Endothelial cell (in vitro differentiated cells): ENCODE measurements around the gene STK32C. TPM values are rescaled to one million over a fixed set of nuclear protein-coding genes. Genes with fewer than 3 reads are reported as not detected.

Experiments
- DNase-seq: peaks from one replicate; pipeline ENCODE4 v3.0.0; 2021; ENCODE audit warnings: low spot score
- H3K27ac Mint-ChIP-seq: one replicate; pipeline ENCODE4 v1.8.0; 2021; ENCODE audit warnings: mixed read lengths, inconsistent platforms; ENCODE audit not compliant: unreplicated experiment
- H3K27me3 Mint-ChIP-seq: one replicate; pipeline ENCODE4 v1.8.0; 2021; ENCODE audit warnings: mild to moderate bottlenecking, moderate library complexity, mixed read lengths, inconsistent platforms; ENCODE audit not compliant: unreplicated experiment
- H3K36me3 Mint-ChIP-seq: one replicate; pipeline ENCODE4 v1.8.0; 2021; ENCODE audit warnings: mild to moderate bottlenecking, low read depth, mixed read lengths, inconsistent platforms; ENCODE audit not compliant: unreplicated experiment
- H3K4me1 Mint-ChIP-seq: one replicate; pipeline ENCODE4 v1.8.0; 2021; ENCODE audit warnings: mild to moderate bottlenecking, mixed read lengths, inconsistent platforms; ENCODE audit not compliant: unreplicated experiment
- H3K4me3 Mint-ChIP-seq: one replicate; pipeline ENCODE4 v1.8.0; 2021; ENCODE audit warnings: mild to moderate bottlenecking, mixed read lengths, inconsistent platforms; ENCODE audit not compliant: unreplicated experiment
- H3K9me3 Mint-ChIP-seq: one replicate; pipeline ENCODE4 v1.8.0; 2021; ENCODE audit warnings: mixed read lengths, inconsistent platforms; ENCODE audit not compliant: unreplicated experiment
- CTCF ChIP-seq: fragments of 200-600 bp; sonication (generic); IDR thresholded peaks from one replicate; pipeline ENCODE4 v1.5.0; 2021; ENCODE audit warnings: antibody characterized with exemption; ENCODE audit not compliant: unreplicated experiment
- total RNA-seq: library from RNA; stranded (reverse); fragmentation: NEBNext Ultra II Directional; extraction: Animal tissue kit (Norgen Biotek cat#: 25700); gene quantifications from one replicate; pipeline ENCODE4 v1.2.1, GENCODE V29; 2021; ENCODE audit not compliant: unreplicated experiment

Gene STK32C
- total RNA-seq, 1 donor from 2014 or later, result 12.6 TPM

- Mint-ChIP-seq H3K4me1 (peaks cover 4% of the 10 kb centered on the region), H3K4me3 (no peak overlapping the region), H3K9me3 (no peaks in the 10 kb centered on the region), H3K27me3 (peaks cover 13% of the 10 kb centered on the region), H3K36me3 (peaks cover 7% of the 10 kb centered on the region), H3K27ac (no peak overlapping the region)
- no peak for DNase-seq
- TF ChIP-seq CTCF, result no peak
Observed at GRCh38 chr10:132276706-132277105, 31.0 kb downstream of the STK32C start.

- H3K9me3 Mint-ChIP-seq, result no peaks in the 10 kb centered on the region
- no peak for TF ChIP-seq CTCF
- H3K4me3 Mint-ChIP-seq, result no peak overlapping the region
- H3K27me3 Mint-ChIP-seq, result peaks cover 13% of the 10 kb centered on the region
- DNase-seq, result no peak
- no peak overlapping the region for H3K27ac Mint-ChIP-seq
- H3K36me3 Mint-ChIP-seq, result peaks cover 7% of the 10 kb centered on the region
- peaks cover 4% of the 10 kb centered on the region for H3K4me1 Mint-ChIP-seq
Observed at GRCh38 chr10:132276179-132276675, 31.5 kb downstream of the STK32C start.

GRCh38 chr10:132275426-132276178, 32.1 kb downstream of the STK32C start:
- Mint-ChIP-seq H3K27ac (no peak overlapping the region), H3K9me3 (no peaks in the 10 kb centered on the region), H3K4me3 (no peak overlapping the region), H3K36me3 (peaks cover 3% of the 10 kb centered on the region), H3K27me3 (peaks cover 9% of the 10 kb centered on the region), H3K4me1 (no peaks in the 10 kb centered on the region)
- no peak for DNase-seq
- TF ChIP-seq CTCF, result no peak

- Mint-ChIP-seq H3K27me3 (peaks cover 9% of the 10 kb centered on the region), H3K36me3 (peaks cover 3% of the 10 kb centered on the region), H3K27ac (no peak overlapping the region), H3K4me3 (no peak overlapping the region), H3K4me1 (no peaks in the 10 kb centered on the region), H3K9me3 (no peaks in the 10 kb centered on the region)
- TF ChIP-seq CTCF, result no peak
- no peak for DNase-seq
Observed at GRCh38 chr10:132274986-132275385, 32.8 kb downstream of the STK32C start.

- Mint-ChIP-seq H3K4me3 (no peak overlapping the region), H3K9me3 (no peaks in the 10 kb centered on the region), H3K27ac (no peak overlapping the region), H3K36me3 (peaks cover 3% of the 10 kb centered on the region), H3K4me1 (no peaks in the 10 kb centered on the region), H3K27me3 (peaks cover 9% of the 10 kb centered on the region)
- no peak for TF ChIP-seq CTCF
- no peak for DNase-seq
Observed at GRCh38 chr10:132274581-132274980, 33.2 kb downstream of the STK32C start.
